CD8-positive, alpha-beta memory T cell (primary cell): ENCODE results near the gene MSL2. TPM values are rescaled to one million over a fixed set of nuclear protein-coding genes. Genes with fewer than 3 reads are reported as not detected.
"Not testable (repeated sequence)": the region's sequence is repeated elsewhere in the genome, so short reads cannot be mapped to it uniquely, and the experiment has no call there.

Experiments
- CTCF ChIA-PET: fragments of 350-600 bp; sonication (Branson Sonifier 250); formaldehyde crosslinking; loops from one replicate; lab custom pipeline; 2021; ENCODE audit warnings: antibody characterized with exemption; lab: Charles Lee
- POLR2A ChIA-PET: fragments of 350-600 bp; sonication (Branson Sonifier 250); formaldehyde crosslinking; loops from one replicate; lab custom pipeline; 2021; ENCODE audit warnings: antibody characterized with exemption; lab: Charles Lee
- DNase-seq, 5 donors: peaks; one replicate each; pipeline versions ENCODE4 v3.0.0 to v3.0.0-alpha.2; 2020 to 2022; ENCODE audit warnings: mixed read lengths in 1 of 5
- H3K27ac ChIP-seq: one replicate; pipeline ENCODE4 v1.7.0; 2013; ENCODE audit warnings: low read depth, mild to moderate bottlenecking, low read length, moderate library complexity
- H3K27me3 ChIP-seq: 2 replicates; pipeline ENCODE4 v1.7.0; 2013; ENCODE audit warnings: low read length, mild to moderate bottlenecking; ENCODE audit not compliant: insufficient read depth, poor library complexity, severe bottlenecking
- H3K36me3 ChIP-seq: 2 replicates; pipeline ENCODE4 v1.7.0; 2013; ENCODE audit warnings: mild to moderate bottlenecking, low read length, moderate library complexity; ENCODE audit not compliant: insufficient read depth
- H3K4me1 ChIP-seq: 2 replicates; pipeline ENCODE4 v1.7.0; 2013; ENCODE audit warnings: mild to moderate bottlenecking, low read length, moderate library complexity; ENCODE audit not compliant: insufficient read depth
- H3K4me3 ChIP-seq: 2 replicates; pipeline ENCODE4 v1.7.0; 2013; ENCODE audit warnings: mild to moderate bottlenecking, low read length
- H3K9me3 ChIP-seq: 2 replicates; pipeline ENCODE4 v1.7.0; 2013; ENCODE audit warnings: mild to moderate bottlenecking, low read length
- H3K27ac Mint-ChIP-seq, 8 donors: one replicate each; pipeline ENCODE4 v1.8.0; 2020 to 2021; ENCODE audit warnings: mixed read lengths in 8 of 8, mild to moderate bottlenecking in 6 of 8, inconsistent platforms in 3 of 8, moderate library complexity in 3 of 8
- H3K27me3 Mint-ChIP-seq, 2 donors: one replicate each; pipeline ENCODE4 v1.8.0; 2020 to 2021; ENCODE audit warnings: mixed read lengths in 2 of 2, mild to moderate bottlenecking in 1 of 2, moderate library complexity in 1 of 2
- H3K36me3 Mint-ChIP-seq, 3 donors: one replicate each; pipeline ENCODE4 v1.8.0; 2020 to 2021; ENCODE audit warnings: mixed read lengths in 3 of 3, inconsistent platforms in 1 of 3, mild to moderate bottlenecking in 1 of 3
- H3K4me1 Mint-ChIP-seq, 3 donors: one replicate each; pipeline ENCODE4 v1.8.0; 2020 to 2021; ENCODE audit warnings: mixed read lengths in 3 of 3, inconsistent platforms in 1 of 3, mild to moderate bottlenecking in 1 of 3
- H3K4me3 Mint-ChIP-seq, 7 donors: one replicate each; pipeline ENCODE4 v1.8.0; 2020 to 2021; ENCODE audit warnings: mixed read lengths in 7 of 7, mild to moderate bottlenecking in 6 of 7, moderate library complexity in 4 of 7, inconsistent platforms in 2 of 7
- H3K9me3 Mint-ChIP-seq, 5 donors: one replicate each; pipeline ENCODE4 v1.8.0; 2020 to 2022; ENCODE audit warnings: mixed read lengths in 5 of 5, mild to moderate bottlenecking in 3 of 5, moderate library complexity in 2 of 5, inconsistent platforms in 1 of 5
- polyA plus RNA-seq: library from polyadenylated mRNA; unstranded; fragments of 300-500 nt; fragmentation: Illumina TruSeq; gene quantifications from one replicate; pipeline ENCODE4 v1.2.3, GENCODE V29; 2021
- total RNA-seq, 2 experiments: library from RNA; stranded (reverse); gene quantifications; one replicate each; pipeline ENCODE4 v1.2.3, GENCODE V29; 2021

MSL2 gene
- total and polyA plus RNA-seq, 3 experiments from 2014 or later, result 33.6 to 53.4 (median 46.2) TPM

DNA sequence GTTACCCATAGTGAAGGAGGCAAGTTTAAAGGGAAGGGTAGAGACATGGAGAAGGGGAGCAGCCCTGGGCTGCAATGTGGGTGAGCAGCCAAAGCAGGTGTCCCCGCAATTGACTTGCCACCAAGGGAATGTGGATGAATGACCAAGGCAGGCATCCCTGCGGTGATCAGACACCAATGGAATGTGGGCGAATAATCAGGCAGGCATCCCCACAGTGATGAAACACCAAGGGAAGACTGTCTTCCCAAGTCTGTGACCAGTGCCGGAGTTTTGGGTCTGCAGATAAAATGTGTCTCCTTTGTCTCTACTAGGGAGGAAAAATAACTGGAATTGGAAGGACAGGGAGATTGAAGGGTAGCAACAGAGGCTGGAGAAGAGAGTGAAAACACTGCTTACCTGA lies 26.6 kb upstream of the MSL2 start:
- H3K9me3 ChIP-seq, H3K27ac Mint-ChIP-seq, H3K4me3 Mint-ChIP-seq, H3K4me1 Mint-ChIP-seq, H3K27ac ChIP-seq, H3K36me3 ChIP-seq, DNase-seq, H3K4me1 ChIP-seq, POLR2A ChIA-PET, CTCF ChIA-PET, H3K9me3 Mint-ChIP-seq, H3K4me3 ChIP-seq, H3K27me3 ChIP-seq: not testable (repeated sequence)
- peaks cover 15 to 22% of the 10 kb centered on the region in 2 donors for H3K27me3 Mint-ChIP-seq
- peaks cover 0 to 13% (median 2%) of the 10 kb centered on the region in 3 donors for H3K36me3 Mint-ChIP-seq

DNA sequence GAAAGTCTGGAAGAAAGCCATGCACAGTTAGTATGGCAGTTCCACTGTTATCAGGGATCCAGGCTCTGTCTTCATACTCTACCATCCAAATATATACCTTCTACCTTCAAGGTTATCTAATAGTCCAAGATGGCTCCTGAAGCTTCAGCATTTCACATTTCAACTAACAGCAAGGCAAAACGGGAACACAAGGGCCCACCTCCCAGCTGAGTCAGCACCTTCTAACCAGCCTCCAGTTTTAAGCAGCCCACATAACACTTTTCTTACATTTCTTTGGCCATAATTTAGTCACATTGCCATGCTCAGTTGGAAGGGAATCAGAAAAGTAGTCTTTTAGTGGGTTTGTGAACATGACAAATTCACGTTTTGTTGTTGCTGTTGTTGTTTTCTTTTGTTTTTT lies 15.4 kb upstream of the MSL2 start:
- H3K36me3 ChIP-seq, result no peaks in the 10 kb centered on the region
- Mint-ChIP-seq H3K4me1 (no peaks in the 10 kb centered on the region), H3K4me3 (no peak overlapping the region), H3K27ac (no peak overlapping the region), H3K27me3 (peaks cover 9 to 34% of the 10 kb centered on the region in 2 donors), H3K36me3 (peaks cover 0 to 4% (median 0%) of the 10 kb centered on the region in 3 donors), H3K9me3 (no peaks in the 10 kb centered on the region)
- no peaks in the 10 kb centered on the region for H3K9me3 ChIP-seq
- DNase-seq, result no peak
- H3K4me1 ChIP-seq, result no peaks in the 10 kb centered on the region
- POLR2A ChIA-PET, result no interaction called here
- no peak overlapping the region for H3K27ac ChIP-seq
- no peak overlapping the region for H3K4me3 ChIP-seq
- no peaks in the 10 kb centered on the region for H3K27me3 ChIP-seq
- CTCF ChIA-PET, result no interaction called here

- no peak overlapping the region for H3K27ac Mint-ChIP-seq
- Histone ChIP-seq H3K27ac (no peak overlapping the region), H3K36me3 (no peaks in the 10 kb centered on the region), H3K4me1 (no peaks in the 10 kb centered on the region), H3K4me3 (no peak overlapping the region), H3K9me3 (no peaks in the 10 kb centered on the region), H3K27me3 (no peaks in the 10 kb centered on the region)
- no peaks in the 10 kb centered on the region for H3K4me1 Mint-ChIP-seq
- CTCF ChIA-PET, result no interaction called here
- no peak overlapping the region for H3K4me3 Mint-ChIP-seq
- POLR2A ChIA-PET, result no interaction called here
- no peaks in the 10 kb centered on the region for H3K9me3 Mint-ChIP-seq
- no peak for DNase-seq
- peaks cover 9 to 47% of the 10 kb centered on the region in 2 donors for H3K27me3 Mint-ChIP-seq
- H3K36me3 Mint-ChIP-seq, result peaks cover 0 to 4% (median 0%) of the 10 kb centered on the region in 3 donors
These were observed 13.8 kb upstream of the MSL2 start for GRCh38 chr3:136209921-136210320.

DNA sequence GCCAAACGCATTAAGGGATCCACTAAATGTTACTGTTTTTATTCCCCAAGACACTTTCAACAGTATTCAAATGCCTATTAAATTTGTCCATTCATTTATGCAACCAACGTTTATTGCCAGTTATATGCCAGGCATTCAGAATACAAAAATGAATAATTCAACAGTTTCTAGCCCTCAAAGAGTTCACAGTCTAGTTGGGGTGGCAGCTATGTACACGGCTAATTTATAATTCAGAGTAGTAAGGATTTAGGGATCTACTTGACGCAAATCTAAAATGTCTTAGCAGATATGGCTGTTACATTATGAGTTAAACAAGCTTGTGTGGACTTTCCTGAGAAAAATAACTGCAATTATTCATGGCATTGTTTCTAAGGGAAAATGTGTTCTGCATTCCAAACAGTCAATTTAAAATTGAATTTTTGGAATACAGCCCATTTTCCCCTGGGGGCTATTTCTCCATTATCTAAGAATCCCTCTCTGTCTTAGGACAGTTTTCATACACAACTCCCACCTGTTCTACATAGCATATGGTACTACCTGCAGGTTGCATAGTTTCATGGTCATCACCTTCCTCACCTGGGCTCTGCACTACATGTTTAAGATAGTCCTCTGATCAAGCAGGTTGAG lies 11.5 kb upstream of the MSL2 start:
- POLR2A ChIA-PET, result no interaction called here
- Mint-ChIP-seq H3K36me3 (peaks cover 0 to 4% (median 0%) of the 10 kb centered on the region in 3 donors), H3K9me3 (no peaks in the 10 kb centered on the region), H3K27me3 (peaks cover 5 to 47% of the 10 kb centered on the region in 2 donors), H3K4me1 (no peaks in the 10 kb centered on the region), H3K4me3 (no peak overlapping the region), H3K27ac (no peak overlapping the region)
- H3K9me3 ChIP-seq, result no peaks in the 10 kb centered on the region
- no peak for DNase-seq
- H3K27ac ChIP-seq, result no peak overlapping the region
- no peaks in the 10 kb centered on the region for H3K4me1 ChIP-seq
- CTCF ChIA-PET, result no interaction called here
- no peaks in the 10 kb centered on the region for H3K36me3 ChIP-seq
- H3K4me3 ChIP-seq, result no peak overlapping the region
- no peaks in the 10 kb centered on the region for H3K27me3 ChIP-seq

DNA sequence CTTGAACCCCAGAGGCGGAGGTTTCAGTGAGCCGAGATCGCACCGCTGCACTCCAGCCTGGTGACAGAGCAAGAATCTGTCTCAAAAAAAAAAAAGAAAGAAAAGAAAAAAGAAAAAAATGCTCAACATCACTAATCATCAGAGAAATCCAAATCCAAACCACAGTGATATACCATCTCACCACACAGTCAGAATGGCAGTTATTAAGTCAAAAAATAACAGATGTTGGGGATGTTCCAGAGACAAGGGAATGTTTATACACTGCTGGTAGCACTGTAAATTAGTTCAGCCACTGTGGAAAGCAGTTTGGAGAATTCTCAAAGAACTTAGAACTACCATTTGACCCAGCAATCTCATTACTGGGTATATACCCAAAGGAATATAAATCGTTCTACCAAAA lies 3.1 kb upstream of the MSL2 start:
- peak overlapping the region in 1 of 8 donors; percentile 32 for H3K27ac Mint-ChIP-seq
- CTCF ChIA-PET, H3K4me3 Mint-ChIP-seq, H3K4me3 ChIP-seq, H3K27ac ChIP-seq, POLR2A ChIA-PET, H3K9me3 Mint-ChIP-seq, H3K9me3 ChIP-seq, H3K27me3 ChIP-seq, DNase-seq, H3K36me3 ChIP-seq: not testable (repeated sequence)
- H3K27me3 Mint-ChIP-seq, result peaks cover 3 to 12% of the 10 kb centered on the region in 2 donors
- peaks cover 15 to 20% (median 19%) of the 10 kb centered on the region in 3 donors for H3K4me1 Mint-ChIP-seq
- peaks cover 12% of the 10 kb centered on the region for H3K4me1 ChIP-seq
- H3K36me3 Mint-ChIP-seq, result peaks cover 0 to 24% (median 5%) of the 10 kb centered on the region in 3 donors

DNA sequence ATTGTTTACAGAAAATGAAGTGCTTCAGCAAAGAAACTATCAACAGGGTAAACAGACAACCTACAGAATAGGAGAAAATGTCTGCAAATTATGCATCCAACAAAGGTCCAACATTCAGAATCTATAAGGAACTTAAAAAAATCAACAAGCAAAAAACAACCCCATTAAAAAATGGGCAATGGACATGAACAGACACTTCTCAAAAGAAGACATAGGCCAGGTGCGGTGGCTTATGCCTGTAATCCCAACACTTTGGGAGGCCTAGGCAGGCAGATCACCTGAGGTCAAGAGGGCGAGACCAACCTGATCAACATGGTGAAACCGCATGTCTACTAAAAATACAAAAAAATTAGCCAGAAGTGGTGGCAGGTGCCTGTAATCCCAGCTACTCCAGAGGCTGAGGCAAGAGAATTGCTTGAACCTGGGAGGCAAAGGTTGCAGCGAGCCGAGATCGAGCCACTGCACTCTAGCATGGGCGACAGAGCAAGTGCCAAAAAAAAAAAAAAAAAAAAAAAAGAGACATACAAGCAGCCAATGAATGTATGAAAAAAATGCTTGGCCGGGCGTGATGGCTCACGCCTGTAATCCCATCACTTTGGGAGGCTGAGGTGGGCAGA lies 2.4 kb upstream of the MSL2 start:
- H3K27me3 Mint-ChIP-seq, result peaks cover 3 to 13% of the 10 kb centered on the region in 2 donors
- H3K4me1 Mint-ChIP-seq, result peaks cover 19 to 23% (median 19%) of the 10 kb centered on the region in 3 donors
- H3K27ac ChIP-seq, DNase-seq, H3K4me3 ChIP-seq, H3K9me3 Mint-ChIP-seq, H3K9me3 ChIP-seq, H3K36me3 ChIP-seq, H3K27me3 ChIP-seq: not testable (repeated sequence)
- H3K27ac Mint-ChIP-seq, result peak overlapping the region in 5 of 8 donors; percentile 33 to 100 (median 98)
- POLR2A ChIA-PET, result interaction anchor here (0.9 to 4.3 kb wide), 2 partner anchors 58 to 554 kb away, joined by 3 to 61 read pairs; partner anchors contain the start of gene STAG1
- H3K4me1 ChIP-seq, result peaks cover 12% of the 10 kb centered on the region
- H3K36me3 Mint-ChIP-seq, result peaks cover 0 to 31% (median 5%) of the 10 kb centered on the region in 3 donors
- H3K4me3 Mint-ChIP-seq, result peak overlapping the region in 1 of 7 donors; percentile 98
- CTCF ChIA-PET, result interaction anchor here (2.2 kb wide), 1 partner anchor 193 kb away, joined by 6 read pairs; no protein-coding TSS in a partner anchor

GRCh38 chr3:136197159-136197793 lies 1.1 kb upstream of the MSL2 start:
- Histone ChIP-seq H3K9me3 (no peaks in the 10 kb centered on the region), H3K36me3 (no peaks in the 10 kb centered on the region), H3K27ac (peak overlapping the region; percentile 84), H3K4me1 (peaks cover 21% of the 10 kb centered on the region), H3K27me3 (no peaks in the 10 kb centered on the region), H3K4me3 (peak overlapping the region; percentile 89)
- Mint-ChIP-seq H3K27ac (peak overlapping the region; percentile 98 to 100 (median 99)), H3K36me3 (peaks cover 1 to 42% (median 5%) of the 10 kb centered on the region in 3 donors), H3K9me3 (peaks cover 0 to 2% (median 0%) of the 10 kb centered on the region in 5 donors), H3K27me3 (peaks cover under 1 to 15% of the 10 kb centered on the region in 2 donors), H3K4me1 (peaks cover 25 to 32% (median 32%) of the 10 kb centered on the region in 3 donors), H3K4me3 (peak overlapping the region; percentile 96 to 100 (median 98))
- POLR2A ChIA-PET, result interaction anchor here (0.7 to 4.3 kb wide), 11 partner anchors 10 to 665 kb away, joined by 3 to 61 read pairs (median 8); partner anchors contain the start of genes NCK1, PCCB and STAG1
- DNase-seq, result no peak
- CTCF ChIA-PET, result interaction anchor here (1.0 to 5.1 kb wide), 8 partner anchors 14 to 555 kb away, joined by 3 to 44 read pairs (median 4); partner anchors contain the start of gene STAG1
